Liver (tissue), 3 donors: Measurements from ENCODE around the gene SNX20.

Source experiments
- CTCF ChIP-seq: fragments of 150-350 bp; IDR thresholded peaks from 2 replicates; pipeline ENCODE4 v1.5.1; 2017; ENCODE audit warnings: improper control_type of control experiment, low read depth, low read length; ENCODE audit not compliant: missing input control
- EGR1 ChIP-seq, 2 donors: IDR thresholded peaks; 2 replicates each; pipeline ENCODE4 v1.6.1; 2016 to 2018; ENCODE audit warnings: antibody characterized with exemption in 2 of 2, low read depth in 2 of 2
- FOXA1 ChIP-seq: IDR thresholded peaks from 2 replicates; pipeline ENCODE4 v1.6.1; 2016; ENCODE audit warnings: antibody characterized with exemption
- GABPA ChIP-seq, 2 donors: IDR thresholded peaks in 1 of 2; conservative IDR thresholded peaks in 1 of 2; 2 replicates each; pipeline ENCODE4 v1.6.1; 2016; ENCODE audit warnings: antibody characterized with exemption in 2 of 2, mild to moderate bottlenecking in 1 of 2, moderate library complexity in 1 of 2
- JUND ChIP-seq, 2 donors: IDR thresholded peaks; 2 replicates each; pipeline ENCODE4 v1.6.1; 2016; ENCODE audit warnings: antibody characterized with exemption in 2 of 2
- RAD21 ChIP-seq, 2 donors: IDR thresholded peaks; 2 replicates each; pipeline ENCODE4 v1.6.1; 2016; ENCODE audit warnings: antibody characterized with exemption in 2 of 2, mild to moderate bottlenecking in 2 of 2
- RXRA ChIP-seq, 2 donors: IDR thresholded peaks; 2 replicates each; pipeline ENCODE4 v1.6.1; 2017 to 2018; ENCODE audit warnings: antibody characterized with exemption in 2 of 2, mild to moderate bottlenecking in 1 of 2
- SP1 ChIP-seq: IDR thresholded peaks from 2 replicates; pipeline ENCODE4 v1.6.1; 2018; ENCODE audit warnings: antibody characterized with exemption, mild to moderate bottlenecking
- TAF1 ChIP-seq: conservative IDR thresholded peaks from 2 replicates; pipeline ENCODE4 v1.6.1; 2016; ENCODE audit warnings: antibody characterized with exemption, mild to moderate bottlenecking
- TF ChIP-seq, protein P1 (sequence below): IDR thresholded peaks from 2 replicates; pipeline ENCODE4 v1.6.1; 2016; ENCODE audit warnings: antibody characterized with exemption
- TF ChIP-seq, protein P2 (sequence below): IDR thresholded peaks from 2 replicates; pipeline ENCODE4 v1.6.1; 2016; ENCODE audit warnings: antibody characterized with exemption, mild to moderate bottlenecking
- donor health status: healthy.
- donor health status: healthy.

GRCh38 chr16:50652836-50653425 lies 28.2 kb downstream of the SNX20 start:
- TF ChIP-seq SP1 (no peak), CTCF (no peak), JUND (IDR thresholded peaks at IDR 0.05) (no peak), FOXA1 (no peak), RAD21 (IDR thresholded peaks at IDR 0.05) (no peak), TAF1 (no peak), EGR1 (IDR thresholded peaks at IDR 0.05; ENCODE audit: low read depth in 2 of 2) (no peak), GABPA (IDR thresholded peaks at IDR 0.05 in 1 of 2, conservative IDR thresholded peaks at IDR 0.05 in 1 of 2) (no peak), RXRA (IDR thresholded peaks at IDR 0.05) (no peak)
- TF ChIP-seq, protein P1, sequence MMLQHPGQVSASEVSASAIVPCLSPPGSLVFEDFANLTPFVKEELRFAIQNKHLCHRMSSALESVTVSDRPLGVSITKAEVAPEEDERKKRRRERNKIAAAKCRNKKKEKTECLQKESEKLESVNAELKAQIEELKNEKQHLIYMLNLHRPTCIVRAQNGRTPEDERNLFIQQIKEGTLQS, result no peak
- TF ChIP-seq, protein P2, sequence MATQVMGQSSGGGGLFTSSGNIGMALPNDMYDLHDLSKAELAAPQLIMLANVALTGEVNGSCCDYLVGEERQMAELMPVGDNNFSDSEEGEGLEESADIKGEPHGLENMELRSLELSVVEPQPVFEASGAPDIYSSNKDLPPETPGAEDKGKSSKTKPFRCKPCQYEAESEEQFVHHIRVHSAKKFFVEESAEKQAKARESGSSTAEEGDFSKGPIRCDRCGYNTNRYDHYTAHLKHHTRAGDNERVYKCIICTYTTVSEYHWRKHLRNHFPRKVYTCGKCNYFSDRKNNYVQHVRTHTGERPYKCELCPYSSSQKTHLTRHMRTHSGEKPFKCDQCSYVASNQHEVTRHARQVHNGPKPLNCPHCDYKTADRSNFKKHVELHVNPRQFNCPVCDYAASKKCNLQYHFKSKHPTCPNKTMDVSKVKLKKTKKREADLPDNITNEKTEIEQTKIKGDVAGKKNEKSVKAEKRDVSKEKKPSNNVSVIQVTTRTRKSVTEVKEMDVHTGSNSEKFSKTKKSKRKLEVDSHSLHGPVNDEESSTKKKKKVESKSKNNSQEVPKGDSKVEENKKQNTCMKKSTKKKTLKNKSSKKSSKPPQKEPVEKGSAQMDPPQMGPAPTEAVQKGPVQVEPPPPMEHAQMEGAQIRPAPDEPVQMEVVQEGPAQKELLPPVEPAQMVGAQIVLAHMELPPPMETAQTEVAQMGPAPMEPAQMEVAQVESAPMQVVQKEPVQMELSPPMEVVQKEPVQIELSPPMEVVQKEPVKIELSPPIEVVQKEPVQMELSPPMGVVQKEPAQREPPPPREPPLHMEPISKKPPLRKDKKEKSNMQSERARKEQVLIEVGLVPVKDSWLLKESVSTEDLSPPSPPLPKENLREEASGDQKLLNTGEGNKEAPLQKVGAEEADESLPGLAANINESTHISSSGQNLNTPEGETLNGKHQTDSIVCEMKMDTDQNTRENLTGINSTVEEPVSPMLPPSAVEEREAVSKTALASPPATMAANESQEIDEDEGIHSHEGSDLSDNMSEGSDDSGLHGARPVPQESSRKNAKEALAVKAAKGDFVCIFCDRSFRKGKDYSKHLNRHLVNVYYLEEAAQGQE, result no peak
